HG02642 (cell line): ENCODE results near the gene RERE.

Source experiments
- ATAC-seq: cut with Tn5 transposase; IDR thresholded peaks from one replicate; pipeline ENCODE4 v1.9.1; 2021; ENCODE audit warnings: mild to moderate bottlenecking; ENCODE audit not compliant: unreplicated experiment, poor library complexity

The RERE gene

GRCh38 chr1:8352886-8353785 lies 464.3 kb downstream of the RERE start:
- ATAC-seq: no peak

DNA sequence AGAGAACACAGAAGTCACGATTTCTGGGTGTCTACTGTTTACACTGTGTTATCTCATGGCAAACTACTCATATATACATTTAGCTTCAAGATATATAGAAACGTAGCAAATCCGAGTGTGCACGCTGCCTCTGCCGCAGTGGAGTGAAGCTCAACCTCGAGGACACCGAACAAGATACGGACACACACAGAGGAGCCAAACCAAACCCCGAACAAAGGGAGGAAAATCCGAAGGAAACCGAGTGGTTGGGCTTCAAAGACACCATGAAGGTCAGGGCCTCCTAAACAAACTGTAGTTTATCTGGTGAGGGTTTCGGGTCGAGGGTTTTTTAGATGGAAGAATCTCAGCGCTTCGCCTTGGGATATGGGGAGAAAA lies 465.0 kb downstream of the RERE start:
- no peak for ATAC-seq

DNA sequence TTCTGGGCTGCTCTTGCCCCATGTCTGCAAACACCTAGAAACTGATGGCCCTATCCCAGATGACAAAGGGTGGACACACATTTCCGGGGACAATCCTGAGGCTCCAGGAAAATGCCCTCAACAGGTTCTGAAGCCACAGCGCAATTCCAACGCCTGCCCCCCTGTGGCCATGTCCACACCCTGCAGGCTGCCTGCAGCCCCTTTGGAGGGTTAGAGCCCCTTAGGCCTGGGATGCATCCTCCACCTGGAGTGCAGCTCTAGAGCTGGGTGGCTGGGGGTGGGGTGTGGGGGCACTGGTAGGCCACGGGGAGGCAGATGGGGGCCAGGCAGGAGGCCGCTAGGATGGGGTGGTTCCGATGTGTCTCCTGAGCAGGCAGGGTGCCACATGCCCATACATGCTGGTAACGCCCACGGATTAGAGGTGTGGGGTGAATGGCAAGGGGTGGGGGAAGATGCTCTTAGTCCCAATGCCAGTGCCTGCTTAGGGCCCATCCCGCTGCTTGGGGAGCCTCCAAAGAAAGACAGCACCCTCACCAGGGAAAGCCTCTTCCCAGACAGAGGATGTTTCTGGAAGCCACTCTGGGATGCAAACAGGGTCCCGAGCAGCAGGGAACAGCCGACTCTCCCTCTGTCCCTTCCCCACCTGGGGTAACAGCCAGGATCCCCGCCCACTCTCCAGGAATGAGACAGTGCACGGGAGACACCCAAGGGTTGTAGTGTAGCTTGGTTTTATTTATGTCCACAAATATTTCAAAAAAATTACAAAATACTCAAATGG lies 465.6 kb downstream of the RERE start:
- ATAC-seq: no peak

GRCh38 chr1:8350914-8351684 lies 466.3 kb downstream of the RERE start:
- ATAC-seq: no peak

DNA sequence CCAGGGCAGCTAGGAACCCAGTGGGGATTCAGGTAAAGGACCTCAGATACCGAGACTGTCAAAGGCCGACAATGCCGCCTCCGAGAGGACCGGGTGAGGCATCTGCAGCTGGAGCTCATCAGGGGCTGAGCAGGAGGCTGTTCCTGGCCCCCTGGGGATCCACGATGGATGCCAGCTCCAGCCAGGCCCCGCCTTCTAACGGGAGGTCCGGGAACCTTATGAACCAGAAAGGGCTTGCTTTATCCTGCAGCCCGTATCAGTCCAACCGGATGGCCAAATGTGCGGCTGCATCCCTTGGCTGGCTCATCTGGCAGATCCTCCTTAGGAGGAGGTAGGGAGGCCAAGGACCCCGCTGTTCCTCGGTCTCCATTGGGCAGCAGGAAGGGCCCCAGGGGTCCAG lies 467.5 kb downstream of the RERE start:
- ATAC-seq: no peak

DNA sequence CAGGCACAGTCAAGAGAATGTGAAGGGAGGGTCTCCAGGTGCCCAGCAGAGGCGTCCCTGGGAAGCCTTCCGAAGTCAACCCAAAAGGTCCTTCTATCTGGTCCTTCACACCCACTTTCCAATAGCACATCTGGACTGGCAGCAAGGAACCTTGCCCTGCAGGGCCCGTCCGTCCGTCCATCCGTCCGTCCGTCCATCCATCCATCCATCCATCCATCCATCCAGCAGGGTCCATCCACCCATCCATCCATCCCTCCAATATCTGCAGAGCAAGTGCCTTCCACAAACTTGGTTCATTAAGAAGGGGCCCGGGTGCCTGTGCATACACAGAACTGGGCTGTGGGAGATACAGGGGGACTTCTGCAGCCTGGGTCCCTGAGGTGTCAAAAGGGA lies 468.0 kb downstream of the RERE start:
- no peak for ATAC-seq

GRCh38 chr1:8348777-8349472 lies 468.5 kb downstream of the RERE start:
- ATAC-seq: no peak

DNA sequence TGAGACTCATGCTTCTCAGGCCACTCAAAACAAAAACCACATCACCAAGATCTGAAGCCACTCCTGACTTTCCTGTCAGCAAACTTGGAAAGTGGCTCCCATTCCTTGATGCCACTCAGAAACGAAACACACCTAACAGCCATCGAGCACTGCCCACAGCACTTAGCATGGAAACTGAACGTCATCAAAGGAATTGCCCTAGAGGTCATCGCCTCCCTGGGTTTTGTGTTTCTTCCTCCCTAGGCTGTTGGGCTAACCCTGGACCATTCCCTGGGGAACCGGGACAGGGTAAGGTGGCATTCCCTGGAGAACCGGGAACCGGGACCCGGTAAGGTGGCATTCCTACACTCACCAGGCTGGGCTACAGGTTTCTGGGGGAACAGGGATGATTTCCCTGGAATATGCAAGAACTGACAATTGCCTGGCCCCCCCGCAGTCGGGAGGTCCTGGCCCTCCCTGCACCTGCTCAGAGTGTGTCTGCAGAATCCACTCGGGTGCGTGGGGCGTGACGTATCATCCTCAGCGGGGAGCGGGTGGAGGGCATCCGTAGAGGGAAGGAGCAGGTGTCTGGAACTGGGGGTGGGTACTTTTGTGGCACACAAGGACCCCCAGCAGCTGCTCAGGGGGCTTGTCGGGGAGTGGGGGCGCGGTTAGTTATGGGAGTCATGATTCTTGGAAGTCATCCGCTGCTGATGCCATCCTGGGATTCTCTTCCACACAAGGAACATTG lies 469.2 kb downstream of the RERE start:
- ATAC-seq: no peak

DNA sequence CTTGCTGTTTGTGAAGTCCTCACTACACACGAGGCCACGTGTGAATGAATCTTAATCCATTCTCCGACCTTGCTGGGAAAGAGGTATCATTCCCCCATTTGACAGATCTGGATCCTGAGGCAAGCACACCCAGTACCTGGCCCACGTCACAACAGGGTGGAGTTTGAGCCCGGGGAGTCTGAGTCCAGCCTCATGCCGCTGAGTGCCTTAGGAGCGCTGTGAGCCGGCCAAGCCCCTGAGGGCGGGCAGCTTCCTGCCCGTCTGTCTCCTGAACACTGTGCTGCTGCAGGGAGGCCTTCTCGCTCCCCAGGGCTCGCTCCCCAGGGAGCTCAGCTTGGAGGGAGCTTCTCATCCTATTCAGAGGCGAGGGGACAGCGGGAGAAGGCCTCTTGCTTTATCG lies 469.8 kb downstream of the RERE start:
- no peak for ATAC-seq

- no peak for ATAC-seq
These were observed 471.6 kb downstream of the RERE start for GRCh38 chr1:8345621-8346415.

DNA sequence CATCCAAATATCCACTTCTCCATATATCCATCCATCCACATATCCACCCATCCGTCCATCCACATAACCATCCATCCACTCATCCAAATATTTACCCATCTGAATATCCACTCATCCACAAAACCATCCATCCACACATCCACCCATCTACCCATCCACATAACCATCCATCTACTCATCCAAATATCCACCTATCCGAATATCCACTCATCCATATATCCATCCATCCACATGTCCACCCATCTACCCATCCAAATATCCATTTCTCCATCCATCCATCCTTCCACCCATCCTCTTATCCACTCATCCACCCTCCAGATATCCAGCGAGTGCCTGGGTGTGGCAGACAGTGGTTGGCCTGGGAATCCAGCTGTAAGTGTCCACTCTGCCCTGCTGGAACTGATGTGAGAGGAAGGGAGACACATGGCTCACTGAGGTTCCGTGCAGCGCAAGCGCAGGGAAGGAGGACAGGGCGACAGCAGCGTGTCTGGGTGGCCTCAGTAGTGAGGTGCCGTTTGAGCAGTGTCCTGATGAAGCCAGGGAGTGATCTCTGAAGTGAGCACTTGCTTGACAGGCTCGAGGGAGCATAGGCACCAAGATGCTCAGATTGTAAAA lies 472.4 kb downstream of the RERE start:
- no peak for ATAC-seq

GRCh38 chr1:8343464-8344001 lies 473.9 kb downstream of the RERE start:
- ATAC-seq: no peak

GRCh38 chr1:8343044-8343443 lies 474.4 kb downstream of the RERE start:
- no peak for ATAC-seq

GRCh38 chr1:8342325-8342724 lies 475.1 kb downstream of the RERE start:
- ATAC-seq: no peak

GRCh38 chr1:8340448-8340847 lies 477.0 kb downstream of the RERE start:
- no peak for ATAC-seq

DNA sequence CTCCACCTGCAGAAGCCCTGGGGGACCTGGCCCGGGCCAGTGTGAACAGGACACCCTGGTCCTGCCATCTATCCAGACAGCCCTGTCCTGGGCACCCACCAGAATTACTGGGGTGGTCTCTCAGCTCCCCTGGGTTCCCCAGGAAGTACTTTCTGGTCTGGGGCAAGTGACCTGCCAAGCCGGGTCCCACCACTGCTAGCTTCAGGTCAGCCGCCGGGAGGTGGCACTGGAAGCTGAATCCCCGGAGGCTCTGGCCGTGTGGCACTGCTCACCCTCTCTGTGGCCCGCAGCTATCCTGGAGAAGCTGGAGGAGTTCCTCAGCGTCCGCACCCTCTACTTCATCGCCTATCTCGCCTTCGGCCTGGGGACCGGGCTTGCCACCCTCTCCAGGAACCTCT lies 478.2 kb downstream of the RERE start:
- ATAC-seq: no peak

DNA sequence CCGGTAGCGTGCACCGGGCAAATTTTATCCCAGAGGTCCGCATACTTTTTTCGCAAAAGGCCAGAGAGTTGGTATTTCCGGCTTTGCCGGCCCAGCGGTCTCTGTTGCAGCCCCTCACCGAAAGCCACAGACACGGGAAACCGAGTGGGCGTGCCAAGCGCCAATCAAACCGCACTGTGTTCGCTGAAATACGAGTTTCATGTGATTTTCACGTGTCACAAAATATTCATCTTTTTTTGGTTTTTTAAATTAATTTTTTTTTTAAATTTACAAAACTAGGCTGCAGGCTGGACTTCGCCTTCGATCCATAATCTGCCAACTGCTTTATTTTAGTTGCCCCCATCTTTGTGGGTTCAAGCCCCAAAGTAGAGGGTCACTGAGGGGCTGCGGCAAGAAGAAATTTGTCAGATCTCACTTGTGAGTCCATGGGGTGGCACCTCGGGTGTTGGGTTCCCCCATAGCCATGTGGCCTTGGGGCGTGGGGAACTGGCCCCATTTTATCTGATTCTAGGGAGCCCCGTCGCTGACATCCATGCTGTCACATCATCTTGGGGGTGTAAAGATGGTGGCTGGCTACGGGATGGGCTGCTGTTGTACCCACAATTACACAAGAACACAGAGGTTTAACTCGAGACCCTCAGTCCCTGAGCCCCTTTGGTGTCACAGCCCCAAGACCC lies 478.8 kb downstream of the RERE start:
- no peak for ATAC-seq
